ENCODE data around the gene KIAA0513. TPM values are rescaled to one million over a fixed set of nuclear protein-coding genes. Genes with fewer than 3 reads are reported as not detected.

KIAA0513 gene
- total RNA-seq, 1 experiment from 2014 or later, result 6.6 TPM

GRCh38 chr16:85033171-85033570 is 5.6 kb downstream of the KIAA0513 start:
- H3K9ac ChIP-seq (ENCODE audit: low read length), result no peak overlapping the region
- ChIA-PET RAD21 (ENCODE audit: low non-redundant PET in 1 of 2, low total read pairs in 2 of 2, uncharacterized antibody in 2 of 2, unreplicated experiment in 2 of 2) (no interaction called here), POLR2A (interaction anchor here (1.3 kb wide), 1 partner anchor 23 kb away, joined by 3 read pairs; no protein-coding TSS in a partner anchor), CTCF (no interaction called here)
- H3K4me2 ChIP-seq (ENCODE audit: low read length), result no peak overlapping the region
- H3K9me2 ChIP-seq (ENCODE audit: insufficient read depth), result no peaks in the 10 kb centered on the region
- no peaks in the 10 kb centered on the region for H3K79me2 ChIP-seq (ENCODE audit: insufficient read depth, low read length)
- peaks cover 7% of the 10 kb centered on the region; the same call in 1 of the 2 replicates for H3K27me3 ChIP-seq (ENCODE audit: insufficient read depth, low read length)
- H3K36me3 ChIP-seq (ENCODE audit: control insufficient read depth in 1 of 2, insufficient read depth in 2 of 2, low read length in 2 of 2), result no peaks in the 10 kb centered on the region
- intact Hi-C loops (cut with micrococcal nuclease), result no loop called here
- H2AFZ ChIP-seq (ENCODE audit: low read depth, low read length, poor library complexity, severe bottlenecking), result no peak overlapping the region
- no peak overlapping the region for H3K27ac ChIP-seq (ENCODE audit: low read depth, low read length)
- H3K9me3 ChIP-seq (ENCODE audit: control insufficient read depth in 1 of 2, insufficient read depth in 1 of 2, low read depth in 1 of 2, low read length in 2 of 2), result no peaks in the 10 kb centered on the region
- no TSS peak for BruUV-seq (replicated peaks)
- H3K4me1 ChIP-seq (ENCODE audit: control insufficient read depth in 1 of 2, insufficient read depth in 2 of 2, low read length in 2 of 2), result peaks cover 33 to 40% of the 10 kb centered on the region in 2 experiments
- H3K4me3 ChIP-seq (replicated peaks in 1 of 2; ENCODE audit: low read depth in 1 of 2, low read length in 2 of 2), result no peak overlapping the region
- no peaks in the 10 kb centered on the region for H4K20me1 ChIP-seq (ENCODE audit: insufficient read depth)
- DNase-seq (ENCODE audit: low read depth, low spot score) (no peak), ATAC-seq (no peak)
- TF ChIP-seq CBX3 (IDR thresholded peaks at IDR 0.05; ENCODE audit: low read depth), result no peak
- TF ChIP-seq POLR2A (IDR thresholded peaks at IDR 0.05; ENCODE audit: borderline replicate concordance, extremely low read depth, insufficient read depth, insufficient read length), result no peak
- TF ChIP-seq, protein P1, sequence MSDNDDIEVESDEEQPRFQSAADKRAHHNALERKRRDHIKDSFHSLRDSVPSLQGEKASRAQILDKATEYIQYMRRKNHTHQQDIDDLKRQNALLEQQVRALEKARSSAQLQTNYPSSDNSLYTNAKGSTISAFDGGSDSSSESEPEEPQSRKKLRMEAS (IDR thresholded peaks at IDR 0.05), result no peak
- TF ChIP-seq, protein P2, sequence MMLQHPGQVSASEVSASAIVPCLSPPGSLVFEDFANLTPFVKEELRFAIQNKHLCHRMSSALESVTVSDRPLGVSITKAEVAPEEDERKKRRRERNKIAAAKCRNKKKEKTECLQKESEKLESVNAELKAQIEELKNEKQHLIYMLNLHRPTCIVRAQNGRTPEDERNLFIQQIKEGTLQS (IDR thresholded peaks at IDR 0.05), result no peak
- TF ChIP-seq, protein P3, sequence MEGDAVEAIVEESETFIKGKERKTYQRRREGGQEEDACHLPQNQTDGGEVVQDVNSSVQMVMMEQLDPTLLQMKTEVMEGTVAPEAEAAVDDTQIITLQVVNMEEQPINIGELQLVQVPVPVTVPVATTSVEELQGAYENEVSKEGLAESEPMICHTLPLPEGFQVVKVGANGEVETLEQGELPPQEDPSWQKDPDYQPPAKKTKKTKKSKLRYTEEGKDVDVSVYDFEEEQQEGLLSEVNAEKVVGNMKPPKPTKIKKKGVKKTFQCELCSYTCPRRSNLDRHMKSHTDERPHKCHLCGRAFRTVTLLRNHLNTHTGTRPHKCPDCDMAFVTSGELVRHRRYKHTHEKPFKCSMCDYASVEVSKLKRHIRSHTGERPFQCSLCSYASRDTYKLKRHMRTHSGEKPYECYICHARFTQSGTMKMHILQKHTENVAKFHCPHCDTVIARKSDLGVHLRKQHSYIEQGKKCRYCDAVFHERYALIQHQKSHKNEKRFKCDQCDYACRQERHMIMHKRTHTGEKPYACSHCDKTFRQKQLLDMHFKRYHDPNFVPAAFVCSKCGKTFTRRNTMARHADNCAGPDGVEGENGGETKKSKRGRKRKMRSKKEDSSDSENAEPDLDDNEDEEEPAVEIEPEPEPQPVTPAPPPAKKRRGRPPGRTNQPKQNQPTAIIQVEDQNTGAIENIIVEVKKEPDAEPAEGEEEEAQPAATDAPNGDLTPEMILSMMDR (IDR thresholded peaks at IDR 0.05 in 2 of 3, conservative IDR thresholded peaks at IDR 0.05 in 1 of 3; ENCODE audit: borderline replicate concordance in 1 of 3, insufficient read depth in 1 of 3, low read depth in 2 of 3, low read length in 2 of 3), result no peak
- no peak for TF ChIP-seq FOSL1 (IDR thresholded peaks at IDR 0.05; ENCODE audit: low read depth)
- no peak for TF ChIP-seq ZBTB33 (IDR thresholded peaks at IDR 0.05; ENCODE audit: extremely low read depth, insufficient replicate concordance, low read length)
- TF ChIP-seq EZH2phosphoT487 (IDR thresholded peaks at IDR 0.05; ENCODE audit: borderline replicate concordance), result no peak
